HFFc6 (cell line): ENCODE data around the gene AFAP1. TPM values are rescaled to one million over a fixed set of nuclear protein-coding genes. Genes with fewer than 3 reads are reported as not detected.
A peak's percentile ranks its signal among the peaks of the same experiment; 100 is the strongest.

Source experiments
- DNase-seq: peaks from one replicate; pipeline ENCODE4 v3.0.0-alpha.2; 2018
- H3K27ac Mint-ChIP-seq: 2 replicates; pipeline ENCODE4 v1.8.0; 2020; ENCODE audit warnings: mild to moderate bottlenecking, mixed read lengths
- H3K27me3 Mint-ChIP-seq: 2 replicates; pipeline ENCODE4 v1.8.0; 2021; ENCODE audit warnings: mild to moderate bottlenecking, moderate library complexity, mixed read lengths; ENCODE audit not compliant: insufficient read depth
- H3K36me3 Mint-ChIP-seq: 2 replicates; pipeline ENCODE4 v1.8.0; 2021; ENCODE audit warnings: low read depth, mixed read lengths
- H3K4me1 Mint-ChIP-seq: 2 replicates; pipeline ENCODE4 v1.8.0; 2020; ENCODE audit warnings: low read depth, mixed read lengths
- H3K4me3 Mint-ChIP-seq: 2 replicates; pipeline ENCODE4 v1.8.0; 2020; ENCODE audit warnings: mild to moderate bottlenecking, moderate library complexity, mixed read lengths
- H3K9me3 Mint-ChIP-seq: 2 replicates; pipeline ENCODE4 v1.8.0; 2020; ENCODE audit warnings: mild to moderate bottlenecking, mixed read lengths
- total RNA-seq, 6 experiments: library from RNA; stranded (reverse); fragmentation: NEBNext Ultra II Directional; extraction: Animal tissue kit (Norgen Biotek cat#: 25700); gene quantifications; 2 replicates in 1 of 6; 3 replicates in 5 of 6; pipeline ENCODE4 v1.2.3, GENCODE V29; 2021
- TF ChIP-seq, protein P1 (sequence below): fragments of 200-600 bp; sonication (generic); IDR thresholded peaks from 2 replicates; pipeline ENCODE4 v1.5.0; 2021; ENCODE audit warnings: antibody characterized with exemption, mild to moderate bottlenecking

AFAP1 gene
- total RNA-seq, 6 experiments from 2014 or later, result 99.7 to 116 (median 107) TPM

DNA sequence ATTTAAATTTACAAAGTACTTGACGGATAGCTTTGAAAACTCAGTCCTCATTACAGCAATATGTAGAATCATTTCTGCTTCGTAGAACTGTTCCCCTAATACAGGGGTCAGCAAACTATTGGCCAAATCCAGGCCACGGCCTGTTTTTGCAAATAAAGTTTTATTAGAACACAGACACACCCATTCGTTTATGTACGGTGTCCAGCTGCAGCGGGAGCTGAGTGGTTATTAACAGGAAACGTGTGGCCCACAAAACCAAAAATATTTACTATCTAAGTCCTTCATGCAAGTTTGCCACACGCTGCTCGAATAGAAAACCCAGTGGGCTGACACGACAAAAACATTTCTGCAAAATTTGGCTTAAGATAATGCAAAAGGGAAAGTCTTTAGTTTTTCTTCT lies 146.5 kb downstream of the AFAP1 start:
- Mint-ChIP-seq H3K4me3 (no peak overlapping the region), H3K36me3 (peaks cover 45% of the 10 kb centered on the region), H3K27ac (no peak overlapping the region; the same call in 1 of the 2 replicates), H3K4me1 (no peaks in the 10 kb centered on the region), H3K9me3 (peaks cover 5% of the 10 kb centered on the region; the same call in 1 of the 2 replicates), H3K27me3 (peaks cover 9% of the 10 kb centered on the region)
- DNase-seq, result no peak
- TF ChIP-seq, protein P1, sequence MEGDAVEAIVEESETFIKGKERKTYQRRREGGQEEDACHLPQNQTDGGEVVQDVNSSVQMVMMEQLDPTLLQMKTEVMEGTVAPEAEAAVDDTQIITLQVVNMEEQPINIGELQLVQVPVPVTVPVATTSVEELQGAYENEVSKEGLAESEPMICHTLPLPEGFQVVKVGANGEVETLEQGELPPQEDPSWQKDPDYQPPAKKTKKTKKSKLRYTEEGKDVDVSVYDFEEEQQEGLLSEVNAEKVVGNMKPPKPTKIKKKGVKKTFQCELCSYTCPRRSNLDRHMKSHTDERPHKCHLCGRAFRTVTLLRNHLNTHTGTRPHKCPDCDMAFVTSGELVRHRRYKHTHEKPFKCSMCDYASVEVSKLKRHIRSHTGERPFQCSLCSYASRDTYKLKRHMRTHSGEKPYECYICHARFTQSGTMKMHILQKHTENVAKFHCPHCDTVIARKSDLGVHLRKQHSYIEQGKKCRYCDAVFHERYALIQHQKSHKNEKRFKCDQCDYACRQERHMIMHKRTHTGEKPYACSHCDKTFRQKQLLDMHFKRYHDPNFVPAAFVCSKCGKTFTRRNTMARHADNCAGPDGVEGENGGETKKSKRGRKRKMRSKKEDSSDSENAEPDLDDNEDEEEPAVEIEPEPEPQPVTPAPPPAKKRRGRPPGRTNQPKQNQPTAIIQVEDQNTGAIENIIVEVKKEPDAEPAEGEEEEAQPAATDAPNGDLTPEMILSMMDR, result no peak

- H3K27me3 Mint-ChIP-seq, result peaks cover 9% of the 10 kb centered on the region
- H3K4me3 Mint-ChIP-seq, result no peak overlapping the region
- H3K27ac Mint-ChIP-seq, result peak overlapping the region; percentile 33; the same call in 1 of the 2 replicates
- no peaks in the 10 kb centered on the region for H3K4me1 Mint-ChIP-seq
- TF ChIP-seq, protein P1, result no peak
- H3K9me3 Mint-ChIP-seq, result peaks cover 2% of the 10 kb centered on the region; the same call in 1 of the 2 replicates
- no peak for DNase-seq
- peaks cover 40% of the 10 kb centered on the region for H3K36me3 Mint-ChIP-seq
Observed at GRCh38 chr4:7792616-7793015, 147.0 kb downstream of the AFAP1 start.

GRCh38 chr4:7790999-7791398 lies 148.7 kb downstream of the AFAP1 start:
- Mint-ChIP-seq H3K4me1 (peaks cover 14% of the 10 kb centered on the region), H3K36me3 (peaks cover 43% of the 10 kb centered on the region)

DNA sequence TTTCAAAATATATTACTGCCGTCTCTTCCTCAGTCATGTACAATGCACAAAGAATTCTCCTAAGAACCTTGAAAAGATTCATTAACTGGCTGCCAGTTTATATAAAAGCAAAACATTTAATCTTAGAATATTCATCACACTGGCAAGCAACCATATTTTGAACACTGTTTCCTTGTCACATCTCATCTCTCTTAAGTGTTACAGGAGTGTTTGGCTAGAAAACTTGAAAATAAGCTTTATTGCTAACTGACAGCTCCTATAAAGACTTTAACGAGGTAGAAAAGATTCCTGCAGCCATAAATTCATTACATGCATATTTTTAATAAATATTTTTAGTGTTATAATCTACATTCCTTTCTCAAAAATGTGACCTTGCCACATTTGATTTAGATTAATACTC lies 149.6 kb downstream of the AFAP1 start:
- peaks cover 53% of the 10 kb centered on the region for H3K36me3 Mint-ChIP-seq
- DNase-seq, result no peak
- peaks cover 11% of the 10 kb centered on the region for H3K27me3 Mint-ChIP-seq
- TF ChIP-seq, protein P1, result no peak
- no peak overlapping the region for H3K27ac Mint-ChIP-seq
- no peaks in the 10 kb centered on the region for H3K9me3 Mint-ChIP-seq
- H3K4me3 Mint-ChIP-seq, result no peak overlapping the region
- H3K4me1 Mint-ChIP-seq, result peaks cover 16% of the 10 kb centered on the region

More at GRCh38 chr4:7790999-7791398, 148.7 kb downstream of the AFAP1 start:
- Mint-ChIP-seq H3K9me3 (no peaks in the 10 kb centered on the region), H3K4me3 (no peak overlapping the region; the same call in 1 of the 2 replicates), H3K27me3 (peaks cover 11% of the 10 kb centered on the region), H3K27ac (peak overlapping the region; percentile 8; the same call in 1 of the 2 replicates)
- no peak for DNase-seq
- TF ChIP-seq, protein P1, result no peak

DNA sequence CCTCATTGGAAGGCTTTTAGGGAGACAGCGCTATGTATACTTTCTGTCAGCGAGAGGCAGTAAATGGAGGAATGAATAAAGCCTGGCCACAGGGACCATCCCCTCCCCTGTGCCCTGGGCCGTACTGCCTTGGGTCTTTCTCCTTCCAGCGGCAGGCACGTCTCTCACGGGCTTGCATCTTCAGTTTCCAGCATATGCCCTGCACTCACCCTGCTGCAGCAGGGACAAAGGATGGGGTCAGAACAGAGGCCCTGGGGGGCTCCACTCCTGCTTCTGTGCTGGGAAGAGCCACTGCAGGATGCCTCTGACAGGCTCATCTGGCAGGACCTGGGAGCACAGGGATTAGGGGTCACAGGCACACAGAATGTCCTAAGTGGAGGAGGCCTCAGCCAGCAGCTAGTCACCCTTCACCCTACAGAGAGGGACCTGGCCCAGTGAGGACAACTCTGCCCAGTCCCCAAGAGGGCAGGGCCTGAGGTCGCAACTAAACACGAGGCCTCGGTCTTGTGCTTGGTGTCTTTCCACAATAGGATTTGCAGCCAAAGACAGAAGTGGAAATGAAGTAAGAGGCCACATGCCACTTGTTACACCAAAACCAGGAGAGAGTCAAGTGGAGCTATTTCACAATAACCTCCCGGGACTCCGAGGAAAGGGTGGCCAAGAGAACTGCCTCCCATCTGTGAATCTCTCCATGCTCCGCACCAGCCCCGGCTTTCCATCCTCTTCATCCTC lies 150.8 kb downstream of the AFAP1 start:
- H3K4me1 Mint-ChIP-seq, result peaks cover 27% of the 10 kb centered on the region
- TF ChIP-seq, protein P1, result no peak
- peaks cover 9% of the 10 kb centered on the region for H3K27me3 Mint-ChIP-seq
- H3K4me3 Mint-ChIP-seq, result no peak overlapping the region
- H3K9me3 Mint-ChIP-seq, result no peaks in the 10 kb centered on the region
- H3K36me3 Mint-ChIP-seq, result peaks cover 61% of the 10 kb centered on the region
- no peak for DNase-seq
- H3K27ac Mint-ChIP-seq, result no peak overlapping the region
